NT2/D1 (cell line): ENCODE measurements around the gene ZNF592.

Experiments used
- SUZ12 ChIP-seq: IDR thresholded peaks from 2 replicates; pipeline ENCODE4 v1.6.1; 2011; ENCODE audit not compliant: insufficient read length, insufficient read depth; ENCODE audit errors: extremely low read depth
- YY1 ChIP-seq: IDR thresholded peaks from 2 replicates; pipeline ENCODE4 v1.6.1; 2011; ENCODE audit not compliant: insufficient read length, insufficient read depth
- ZNF274 ChIP-seq: IDR thresholded peaks from 2 replicates; pipeline ENCODE4 v1.6.1; 2011; ENCODE audit warnings: mild to moderate bottlenecking, low read depth, low read length

- TF ChIP-seq SUZ12 (no peak), ZNF274 (no peak), YY1 (no peak)
Observed at GRCh38 chr15:84819291-84819768, 70.9 kb downstream of the ZNF592 start.
